ENCODE results near the gene ZFP64. TPM values are rescaled to one million over a fixed set of nuclear protein-coding genes. Genes with fewer than 3 reads are reported as not detected.

The ZFP64 gene
- polyA plus RNA-seq, 1 experiment = 24.4 TPM

GRCh38 chr20:52172392-52173047 lies 19.1 kb downstream of the ZFP64 start:
- DNase-seq (ENCODE audit: low read depth, low spot score) = no peak
- TF ChIP-seq, protein P1, sequence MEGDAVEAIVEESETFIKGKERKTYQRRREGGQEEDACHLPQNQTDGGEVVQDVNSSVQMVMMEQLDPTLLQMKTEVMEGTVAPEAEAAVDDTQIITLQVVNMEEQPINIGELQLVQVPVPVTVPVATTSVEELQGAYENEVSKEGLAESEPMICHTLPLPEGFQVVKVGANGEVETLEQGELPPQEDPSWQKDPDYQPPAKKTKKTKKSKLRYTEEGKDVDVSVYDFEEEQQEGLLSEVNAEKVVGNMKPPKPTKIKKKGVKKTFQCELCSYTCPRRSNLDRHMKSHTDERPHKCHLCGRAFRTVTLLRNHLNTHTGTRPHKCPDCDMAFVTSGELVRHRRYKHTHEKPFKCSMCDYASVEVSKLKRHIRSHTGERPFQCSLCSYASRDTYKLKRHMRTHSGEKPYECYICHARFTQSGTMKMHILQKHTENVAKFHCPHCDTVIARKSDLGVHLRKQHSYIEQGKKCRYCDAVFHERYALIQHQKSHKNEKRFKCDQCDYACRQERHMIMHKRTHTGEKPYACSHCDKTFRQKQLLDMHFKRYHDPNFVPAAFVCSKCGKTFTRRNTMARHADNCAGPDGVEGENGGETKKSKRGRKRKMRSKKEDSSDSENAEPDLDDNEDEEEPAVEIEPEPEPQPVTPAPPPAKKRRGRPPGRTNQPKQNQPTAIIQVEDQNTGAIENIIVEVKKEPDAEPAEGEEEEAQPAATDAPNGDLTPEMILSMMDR (IDR thresholded peaks at IDR 0.05; ENCODE audit: low read depth, low read length) = no peak
- ChIA-PET CTCF (interaction anchor here (1.0 to 3.2 kb wide), 2 partner anchors 19 to 22 kb away, joined by 3 to 9 read pairs; partner anchors contain the start of gene ZFP64), POLR2A (no interaction called here)
- no peaks in the 10 kb centered on the region for H3K27me3 ChIP-seq (ENCODE audit: control insufficient read depth, insufficient read depth, low read length)
- H3K27ac ChIP-seq (ENCODE audit: low read depth, low read length) = no peak overlapping the region
- peaks cover 2% of the 10 kb centered on the region; the same call in 1 of the 2 replicates for H3K9me3 ChIP-seq (ENCODE audit: control insufficient read depth, insufficient read depth, low read length)
- H3K4me3 ChIP-seq (ENCODE audit: low read depth, low read length) = no peak overlapping the region

GRCh38 chr20:52171025-52171424 lies 20.6 kb downstream of the ZFP64 start:
- TF ChIP-seq, protein P1 (IDR thresholded peaks at IDR 0.05; ENCODE audit: low read depth, low read length) = no peak
- no peak for DNase-seq (ENCODE audit: low read depth, low spot score)
- H3K27ac ChIP-seq (ENCODE audit: low read depth, low read length) = no peak overlapping the region
- H3K9me3 ChIP-seq (ENCODE audit: control insufficient read depth, insufficient read depth, low read length) = peaks cover 7% of the 10 kb centered on the region
- ChIA-PET POLR2A (no interaction called here), CTCF (no interaction called here)
- no peaks in the 10 kb centered on the region for H3K27me3 ChIP-seq (ENCODE audit: control insufficient read depth, insufficient read depth, low read length)
- no peak overlapping the region for H3K4me3 ChIP-seq (ENCODE audit: low read depth, low read length)

- H3K9me3 ChIP-seq (ENCODE audit: control insufficient read depth, insufficient read depth, low read length) = peaks cover 9% of the 10 kb centered on the region
- POLR2A ChIA-PET = no interaction called here
- no peak overlapping the region for H3K27ac ChIP-seq (ENCODE audit: low read depth, low read length)
- TF ChIP-seq, protein P1 (IDR thresholded peaks at IDR 0.05; ENCODE audit: low read depth, low read length) = no peak
- no peak for DNase-seq (ENCODE audit: low read depth, low spot score)
- H3K27me3 ChIP-seq (ENCODE audit: control insufficient read depth, insufficient read depth, low read length) = no peaks in the 10 kb centered on the region
- H3K4me3 ChIP-seq (ENCODE audit: low read depth, low read length) = no peak overlapping the region
- CTCF ChIA-PET = no interaction called here
Measured at GRCh38 chr20:52168116-52168515, 23.5 kb downstream of the ZFP64 start.

DNA sequence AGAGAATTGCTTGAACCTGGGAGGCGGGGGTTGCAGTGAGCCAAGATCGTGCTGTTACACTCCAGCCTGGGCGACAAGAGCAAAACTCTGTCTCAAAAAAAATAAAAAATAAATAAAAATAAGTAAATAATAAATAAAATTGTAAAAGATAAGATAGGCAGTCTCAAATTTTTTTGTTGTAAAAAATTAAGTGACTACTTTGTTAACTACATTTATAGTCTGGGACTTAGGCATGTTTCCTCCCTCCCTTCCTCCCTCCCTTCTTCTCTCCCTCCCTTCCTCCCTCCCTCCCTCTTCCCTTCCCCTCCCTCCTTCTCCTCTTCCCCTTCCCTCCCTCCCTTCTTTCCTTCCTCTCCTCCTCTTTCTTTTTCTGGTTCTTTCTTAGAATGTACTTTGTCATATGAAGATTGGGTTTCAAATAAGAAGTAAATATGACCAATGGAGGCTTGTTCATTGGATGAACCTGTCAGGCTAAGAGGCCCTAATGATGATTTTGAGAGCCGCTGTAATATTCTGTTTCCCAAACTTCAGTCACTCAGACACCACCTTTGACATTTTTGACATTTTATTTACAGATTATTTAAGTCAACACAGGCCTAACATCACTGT lies 24.2 kb downstream of the ZFP64 start:
- H3K9me3 ChIP-seq (ENCODE audit: control insufficient read depth, insufficient read depth, low read length) = peaks cover 9% of the 10 kb centered on the region
- H3K27me3 ChIP-seq (ENCODE audit: control insufficient read depth, insufficient read depth, low read length) = no peaks in the 10 kb centered on the region
- no peak overlapping the region for H3K27ac ChIP-seq (ENCODE audit: low read depth, low read length)
- H3K4me3 ChIP-seq (ENCODE audit: low read depth, low read length) = no peak overlapping the region
- ChIA-PET POLR2A (no interaction called here), CTCF (interaction anchor here (1.4 to 2.3 kb wide), 2 partner anchors 17 to 39 kb away, joined by 4 to 9 read pairs; no protein-coding TSS in a partner anchor)
- TF ChIP-seq, protein P1 (IDR thresholded peaks at IDR 0.05; ENCODE audit: low read depth, low read length) = no peak
- no peak for DNase-seq (ENCODE audit: low read depth, low spot score)

DNA sequence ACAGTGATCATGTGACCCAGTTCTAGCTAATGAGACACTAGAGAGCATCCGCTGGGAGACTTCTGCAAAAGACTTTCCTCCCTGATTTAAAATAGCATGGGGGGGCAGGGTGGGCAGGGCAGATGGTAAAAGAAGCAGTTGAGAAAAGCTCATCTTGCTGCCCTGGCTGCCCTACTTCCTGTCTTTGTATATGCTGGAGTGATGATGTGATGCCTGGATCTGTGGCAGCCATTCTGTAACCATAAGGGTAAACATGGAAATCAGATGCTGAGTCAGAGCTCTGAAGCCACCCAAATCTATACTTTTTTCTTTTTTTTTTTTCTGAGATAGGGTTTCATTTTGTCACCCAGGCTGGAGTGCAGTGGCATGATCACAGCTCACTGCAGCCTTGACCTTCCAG lies 25.4 kb downstream of the ZFP64 start:
- POLR2A ChIA-PET = no interaction called here
- TF ChIP-seq, protein P1 (IDR thresholded peaks at IDR 0.05; ENCODE audit: low read depth, low read length) = no peak
- no peak overlapping the region for H3K4me3 ChIP-seq (ENCODE audit: low read depth, low read length)
- CTCF ChIA-PET = interaction anchor here (1.4 to 2.3 kb wide), 2 partner anchors 16 to 38 kb away, joined by 4 to 9 read pairs; no protein-coding TSS in a partner anchor
- H3K27me3 ChIP-seq (ENCODE audit: control insufficient read depth, insufficient read depth, low read length) = no peaks in the 10 kb centered on the region
- no peak for DNase-seq (ENCODE audit: low read depth, low spot score)
- H3K27ac ChIP-seq (ENCODE audit: low read depth, low read length) = no peak overlapping the region
- peaks cover 9% of the 10 kb centered on the region for H3K9me3 ChIP-seq (ENCODE audit: control insufficient read depth, insufficient read depth, low read length)

Measured in AG04450 (cell line).